ENCODE results near the gene NRXN3.

Gene NRXN3

GRCh38 chr14:78798757-78799156 lies 628.6 kb downstream of the NRXN3 start:
- Histone ChIP-seq H3K4me2 (ENCODE audit: low read length) (no peak overlapping the region), H3K9me3 (ENCODE audit: low read length) (no peaks in the 10 kb centered on the region), H3K9me2 (ENCODE audit: low read depth, low read length) (no peaks in the 10 kb centered on the region), H3K4me3 (ENCODE audit: low read depth, low read length, poor library complexity, severe bottlenecking) (no peak overlapping the region), H3K27me3 (ENCODE audit: insufficient read depth, low read length) (no peaks in the 10 kb centered on the region), H3K79me2 (ENCODE audit: insufficient read depth, low read length) (no peaks in the 10 kb centered on the region), H3F3A (ENCODE audit: insufficient read depth, low read length) (no peaks in the 10 kb centered on the region), H2AFZ (ENCODE audit: low read length) (no peak overlapping the region), H3K27ac (ENCODE audit: low read depth, low read length, poor library complexity, severe bottlenecking) (no peak overlapping the region), H4K20me1 (ENCODE audit: insufficient read depth, low read length) (no peaks in the 10 kb centered on the region), H3K9ac (ENCODE audit: low read length) (no peak overlapping the region), H3K36me3 (ENCODE audit: insufficient read depth, low read length) (no peaks in the 10 kb centered on the region), H3K4me1 (ENCODE audit: insufficient read depth, low read length, severe bottlenecking) (no peaks in the 10 kb centered on the region)
- TF ChIP-seq EZH2 (IDR thresholded peaks at IDR 0.05; ENCODE audit: borderline replicate concordance, low read length) = no peak
- no peak for TF ChIP-seq CTCF (IDR thresholded peaks at IDR 0.05; ENCODE audit: low read length)

GRCh38 chr14:78805570-78805969 lies 635.4 kb downstream of the NRXN3 start:
- Histone ChIP-seq H3K9me2 (ENCODE audit: low read depth, low read length) (no peaks in the 10 kb centered on the region), H3K36me3 (ENCODE audit: insufficient read depth, low read length) (no peaks in the 10 kb centered on the region), H3K9me3 (ENCODE audit: low read length) (no peaks in the 10 kb centered on the region), H3K4me2 (ENCODE audit: low read length) (no peak overlapping the region), H4K20me1 (ENCODE audit: insufficient read depth, low read length) (no peaks in the 10 kb centered on the region), H3K79me2 (ENCODE audit: insufficient read depth, low read length) (no peaks in the 10 kb centered on the region), H3F3A (ENCODE audit: insufficient read depth, low read length) (no peaks in the 10 kb centered on the region), H3K27ac (ENCODE audit: low read depth, low read length, poor library complexity, severe bottlenecking) (no peak overlapping the region), H3K27me3 (ENCODE audit: insufficient read depth, low read length) (no peaks in the 10 kb centered on the region), H3K9ac (ENCODE audit: low read length) (no peak overlapping the region), H3K4me1 (ENCODE audit: insufficient read depth, low read length, severe bottlenecking) (no peaks in the 10 kb centered on the region), H3K4me3 (ENCODE audit: low read depth, low read length, poor library complexity, severe bottlenecking) (no peak overlapping the region), H2AFZ (ENCODE audit: low read length) (no peak overlapping the region)
- no peak for TF ChIP-seq CTCF (IDR thresholded peaks at IDR 0.05; ENCODE audit: low read length)
- TF ChIP-seq EZH2 (IDR thresholded peaks at IDR 0.05; ENCODE audit: borderline replicate concordance, low read length) = no peak

GRCh38 chr14:78823035-78823434 lies 652.9 kb downstream of the NRXN3 start:
- H3K9ac ChIP-seq (ENCODE audit: low read length) = no peak overlapping the region
- H2AFZ ChIP-seq (ENCODE audit: low read length) = no peak overlapping the region
- H4K20me1 ChIP-seq (ENCODE audit: insufficient read depth, low read length) = no peaks in the 10 kb centered on the region
- H3K4me3 ChIP-seq (ENCODE audit: low read depth, low read length, poor library complexity, severe bottlenecking) = no peak overlapping the region
- H3K27me3 ChIP-seq (ENCODE audit: insufficient read depth, low read length) = no peaks in the 10 kb centered on the region
- H3K36me3 ChIP-seq (ENCODE audit: insufficient read depth, low read length) = no peaks in the 10 kb centered on the region
- TF ChIP-seq EZH2 (IDR thresholded peaks at IDR 0.05; ENCODE audit: borderline replicate concordance, low read length) = no peak
- TF ChIP-seq CTCF (IDR thresholded peaks at IDR 0.05; ENCODE audit: low read length) = no peak
- H3K9me2 ChIP-seq (ENCODE audit: low read depth, low read length) = no peaks in the 10 kb centered on the region
- no peak overlapping the region for H3K4me2 ChIP-seq (ENCODE audit: low read length)
- H3K4me1 ChIP-seq (ENCODE audit: insufficient read depth, low read length, severe bottlenecking) = no peaks in the 10 kb centered on the region
- H3K9me3 ChIP-seq (ENCODE audit: low read length) = no peaks in the 10 kb centered on the region
- no peaks in the 10 kb centered on the region for H3K79me2 ChIP-seq (ENCODE audit: insufficient read depth, low read length)
- no peaks in the 10 kb centered on the region for H3F3A ChIP-seq (ENCODE audit: insufficient read depth, low read length)
- H3K27ac ChIP-seq (ENCODE audit: low read depth, low read length, poor library complexity, severe bottlenecking) = no peak overlapping the region

Data from OCI-LY1 (cell line).